AG09309 (cell line): ENCODE measurements around the gene AGPAT4.

Experiments used
- DNase-seq: peaks from one replicate; pipeline ENCODE4 v3.0.0-alpha.2; 2010; ENCODE audit warnings: low read depth
- H3K4me3 ChIP-seq: 2 replicates; pipeline ENCODE4 v1.5.1; 2011; ENCODE audit warnings: mild to moderate bottlenecking, low read depth, low read length, moderate library complexity; ENCODE audit not compliant: control insufficient read depth
- TF ChIP-seq, protein P1 (sequence below): IDR thresholded peaks from 2 replicates; pipeline ENCODE4 v1.5.1; 2011; ENCODE audit warnings: mild to moderate bottlenecking, low read depth, low read length, inconsistent platforms; ENCODE audit not compliant: insufficient read depth, control insufficient read depth; ENCODE audit errors: missing control alignments

The AGPAT4 gene

DNA sequence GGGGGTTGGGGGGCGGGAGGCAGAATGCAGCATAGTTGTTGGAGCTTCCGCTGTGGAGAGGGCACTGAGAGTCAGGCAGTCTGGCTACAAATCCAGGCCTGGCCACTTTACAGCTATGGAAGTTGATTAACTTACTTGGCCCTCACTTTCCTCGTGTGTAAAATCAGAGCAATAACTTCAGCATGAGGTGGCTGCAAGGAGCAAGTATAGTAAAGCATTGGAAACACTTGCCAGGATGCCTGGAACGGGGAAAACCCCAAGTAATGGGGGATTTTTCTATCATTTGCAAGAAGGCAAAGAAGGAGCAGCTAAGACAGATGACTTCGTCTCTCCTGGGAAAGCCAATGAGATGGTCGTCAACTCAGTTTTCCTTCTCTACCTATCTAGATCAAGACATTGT lies 35.8 kb downstream of the AGPAT4 start:
- TF ChIP-seq, protein P1, sequence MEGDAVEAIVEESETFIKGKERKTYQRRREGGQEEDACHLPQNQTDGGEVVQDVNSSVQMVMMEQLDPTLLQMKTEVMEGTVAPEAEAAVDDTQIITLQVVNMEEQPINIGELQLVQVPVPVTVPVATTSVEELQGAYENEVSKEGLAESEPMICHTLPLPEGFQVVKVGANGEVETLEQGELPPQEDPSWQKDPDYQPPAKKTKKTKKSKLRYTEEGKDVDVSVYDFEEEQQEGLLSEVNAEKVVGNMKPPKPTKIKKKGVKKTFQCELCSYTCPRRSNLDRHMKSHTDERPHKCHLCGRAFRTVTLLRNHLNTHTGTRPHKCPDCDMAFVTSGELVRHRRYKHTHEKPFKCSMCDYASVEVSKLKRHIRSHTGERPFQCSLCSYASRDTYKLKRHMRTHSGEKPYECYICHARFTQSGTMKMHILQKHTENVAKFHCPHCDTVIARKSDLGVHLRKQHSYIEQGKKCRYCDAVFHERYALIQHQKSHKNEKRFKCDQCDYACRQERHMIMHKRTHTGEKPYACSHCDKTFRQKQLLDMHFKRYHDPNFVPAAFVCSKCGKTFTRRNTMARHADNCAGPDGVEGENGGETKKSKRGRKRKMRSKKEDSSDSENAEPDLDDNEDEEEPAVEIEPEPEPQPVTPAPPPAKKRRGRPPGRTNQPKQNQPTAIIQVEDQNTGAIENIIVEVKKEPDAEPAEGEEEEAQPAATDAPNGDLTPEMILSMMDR: no peak
- no peak overlapping the region for H3K4me3 ChIP-seq
- peak; percentile 44 for DNase-seq

DNA sequence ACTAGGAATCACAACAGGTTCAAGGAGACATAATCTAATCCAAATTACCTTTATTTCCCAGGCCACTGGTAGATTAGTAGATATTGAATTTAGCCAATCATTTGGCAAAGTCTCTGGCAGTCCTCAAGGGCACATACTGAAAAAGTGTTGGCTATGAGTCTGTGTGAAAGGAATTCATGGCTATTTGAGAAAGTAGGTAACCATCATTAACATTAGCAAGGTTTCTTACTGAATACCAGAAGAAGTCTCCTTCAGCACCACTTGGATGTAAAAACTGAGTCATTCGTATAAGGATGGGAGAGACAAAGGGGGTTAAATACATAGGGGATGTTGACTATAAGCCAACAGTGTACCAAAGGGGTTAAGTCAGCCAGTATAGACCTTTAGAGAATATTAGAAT lies 36.7 kb downstream of the AGPAT4 start:
- no peak for DNase-seq
- no peak overlapping the region for H3K4me3 ChIP-seq
- TF ChIP-seq, protein P1: no peak

- TF ChIP-seq, protein P1: no peak
- no peak for DNase-seq
- H3K4me3 ChIP-seq: no peak overlapping the region
These were observed 37.9 kb downstream of the AGPAT4 start for GRCh38 chr6:161235776-161236633.

DNA sequence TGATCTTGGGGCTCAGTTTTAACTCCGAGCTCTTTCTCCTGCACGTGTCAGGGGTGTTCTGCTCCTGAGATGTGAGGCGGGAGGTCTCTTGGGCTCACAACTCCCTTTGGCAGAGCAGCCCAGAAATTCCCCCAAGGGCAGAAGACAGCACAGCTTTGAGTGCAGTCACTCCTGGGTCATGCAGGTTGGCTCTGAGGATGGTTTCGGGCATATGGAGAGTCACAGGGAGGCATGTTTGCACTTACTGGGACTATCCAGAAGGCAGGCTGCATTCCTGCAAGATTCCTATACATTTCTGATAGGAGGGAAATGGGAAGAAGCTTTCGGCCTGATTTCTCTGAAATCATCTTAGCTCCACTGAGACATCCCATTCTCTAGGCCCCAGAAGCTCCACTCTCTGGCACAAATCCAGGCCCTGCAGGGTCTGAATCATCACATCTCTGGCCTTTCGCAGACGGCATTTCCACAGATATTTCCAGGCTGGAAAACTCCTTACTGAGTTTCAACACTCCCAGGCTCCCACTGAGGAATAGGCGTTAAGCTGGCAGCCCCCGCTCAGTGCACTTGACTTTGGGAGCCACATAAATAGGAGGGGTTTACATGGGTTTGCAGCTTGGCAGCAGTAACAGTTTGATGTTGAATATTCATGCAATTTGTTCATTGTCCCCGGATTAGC lies 39.7 kb downstream of the AGPAT4 start:
- TF ChIP-seq, protein P1: no peak
- peak; percentile 83 for DNase-seq
- H3K4me3 ChIP-seq: no peak overlapping the region

- no peak overlapping the region for H3K4me3 ChIP-seq
- DNase-seq: no peak
- TF ChIP-seq, protein P1: no peak
These were observed 41.4 kb downstream of the AGPAT4 start for GRCh38 chr6:161232467-161232866.

- TF ChIP-seq, protein P1: no peak
- no peak overlapping the region for H3K4me3 ChIP-seq
- DNase-seq: no peak
These were observed 41.9 kb downstream of the AGPAT4 start for GRCh38 chr6:161232010-161232409.
